Astrocyte (in vitro differentiated cells and primary cell): ENCODE results near the gene ARCN1. TPM values are rescaled to one million over a fixed set of nuclear protein-coding genes. Genes with fewer than 3 reads are reported as not detected.

ENCODE experiments used
- DNase-seq: peaks from one replicate; pipeline ENCODE4 v3.0.0-alpha.2; 2010; ENCODE audit warnings: low read depth
- FAIRE-seq: peaks from 2 replicates; lab custom pipeline; 2011; peaks lifted over from hg19 to GRCh38; lab: Jason Lieb, UNC
- H2AFZ ChIP-seq: 2 replicates; pipeline ENCODE4 v1.6.0; 2012; ENCODE audit warnings: low read depth, low read length, inconsistent platforms
- H3K27ac ChIP-seq: 2 replicates; pipeline ENCODE4 v1.5.1; 2011; ENCODE audit warnings: low read depth, low read length, inconsistent platforms
- H3K27me3 ChIP-seq: 2 replicates; pipeline ENCODE4 v1.6.0; 2011; ENCODE audit warnings: low read length, inconsistent platforms; ENCODE audit not compliant: insufficient read depth
- H3K36me3 ChIP-seq: 2 replicates; pipeline ENCODE4 v1.5.1; 2011; ENCODE audit warnings: low read length, inconsistent platforms; ENCODE audit not compliant: insufficient read depth
- H3K4me1 ChIP-seq: 2 replicates; pipeline ENCODE4 v1.5.1; 2011; ENCODE audit warnings: low read length, inconsistent platforms; ENCODE audit not compliant: insufficient read depth
- H3K4me2 ChIP-seq: 2 replicates; pipeline ENCODE4 v1.6.0; 2012; ENCODE audit warnings: low read length, inconsistent platforms
- H3K4me3 ChIP-seq: 2 replicates; pipeline ENCODE4 v1.5.1; 2011; ENCODE audit warnings: low read depth, mild to moderate bottlenecking, low read length, inconsistent platforms; ENCODE audit not compliant: insufficient read depth
- H3K79me2 ChIP-seq: 2 replicates; pipeline ENCODE4 v1.6.0; 2012; ENCODE audit warnings: mild to moderate bottlenecking, low read length, inconsistent platforms; ENCODE audit not compliant: insufficient read depth
- H3K9ac ChIP-seq: 2 replicates; pipeline ENCODE4 v1.6.0; 2012; ENCODE audit warnings: mild to moderate bottlenecking, low read length, inconsistent platforms
- H3K9me3 ChIP-seq: 2 replicates; pipeline ENCODE4 v1.5.1; 2012; ENCODE audit warnings: low read depth, mild to moderate bottlenecking, low read length, inconsistent platforms; ENCODE audit not compliant: insufficient read depth
- H4K20me1 ChIP-seq: 2 replicates; pipeline ENCODE4 v1.6.0; 2012; ENCODE audit warnings: low read length, inconsistent platforms; ENCODE audit not compliant: insufficient read depth
- H3K27ac Mint-ChIP-seq: one replicate; pipeline ENCODE4 v1.8.0; 2021; ENCODE audit warnings: mild to moderate bottlenecking, mixed read lengths; ENCODE audit not compliant: unreplicated experiment
- H3K27me3 Mint-ChIP-seq: one replicate; pipeline ENCODE4 v1.8.0; 2021; ENCODE audit warnings: low read depth, mixed read lengths; ENCODE audit not compliant: unreplicated experiment
- H3K36me3 Mint-ChIP-seq: one replicate; pipeline ENCODE4 v1.8.0; 2021; ENCODE audit warnings: low read depth, mixed read lengths; ENCODE audit not compliant: unreplicated experiment
- H3K4me1 Mint-ChIP-seq: one replicate; pipeline ENCODE4 v1.8.0; 2021; ENCODE audit warnings: low read depth, mixed read lengths; ENCODE audit not compliant: unreplicated experiment
- H3K4me3 Mint-ChIP-seq: one replicate; pipeline ENCODE4 v1.8.0; 2021; ENCODE audit warnings: mild to moderate bottlenecking, moderate library complexity, mixed read lengths; ENCODE audit not compliant: unreplicated experiment
- H3K9me3 Mint-ChIP-seq: one replicate; pipeline ENCODE4 v1.8.0; 2021; ENCODE audit warnings: mild to moderate bottlenecking, mixed read lengths; ENCODE audit not compliant: unreplicated experiment
- EZH2 ChIP-seq: IDR thresholded peaks from 2 replicates; pipeline ENCODE4 v1.6.1; 2012; ENCODE audit warnings: mild to moderate bottlenecking, low read length, inconsistent platforms; ENCODE audit not compliant: insufficient read depth
- total RNA-seq: library from RNA; stranded (reverse); gene quantifications from 2 replicates; pipeline ENCODE4 v1.2.1, GENCODE V29; 2021
- TF ChIP-seq, protein P1 (sequence below): IDR thresholded peaks from 2 replicates; pipeline ENCODE4 v1.5.1; 2011; ENCODE audit warnings: low read depth, mild to moderate bottlenecking, inconsistent platforms, low read length, moderate library complexity; ENCODE audit not compliant: insufficient read depth

The ARCN1 gene
- total RNA-seq, 1 donor from 2014 or later: 255 TPM

- peak overlapping the region; percentile 69 for H3K27ac Mint-ChIP-seq
- peaks cover 13% of the 10 kb centered on the region for H4K20me1 ChIP-seq
- peaks cover 54% of the 10 kb centered on the region for H3K4me1 ChIP-seq
- H3K9me3 ChIP-seq: no peaks in the 10 kb centered on the region
- peaks cover 69% of the 10 kb centered on the region for H3K4me1 Mint-ChIP-seq
- peaks cover 12% of the 10 kb centered on the region for H3K36me3 Mint-ChIP-seq
- H3K4me2 ChIP-seq: no peak overlapping the region
- peaks cover under 1% of the 10 kb centered on the region for H3K9me3 Mint-ChIP-seq
- H3K9ac ChIP-seq: no peak overlapping the region
- no peak overlapping the region for H3K27ac ChIP-seq
- no peak for DNase-seq
- TF ChIP-seq, protein P1, sequence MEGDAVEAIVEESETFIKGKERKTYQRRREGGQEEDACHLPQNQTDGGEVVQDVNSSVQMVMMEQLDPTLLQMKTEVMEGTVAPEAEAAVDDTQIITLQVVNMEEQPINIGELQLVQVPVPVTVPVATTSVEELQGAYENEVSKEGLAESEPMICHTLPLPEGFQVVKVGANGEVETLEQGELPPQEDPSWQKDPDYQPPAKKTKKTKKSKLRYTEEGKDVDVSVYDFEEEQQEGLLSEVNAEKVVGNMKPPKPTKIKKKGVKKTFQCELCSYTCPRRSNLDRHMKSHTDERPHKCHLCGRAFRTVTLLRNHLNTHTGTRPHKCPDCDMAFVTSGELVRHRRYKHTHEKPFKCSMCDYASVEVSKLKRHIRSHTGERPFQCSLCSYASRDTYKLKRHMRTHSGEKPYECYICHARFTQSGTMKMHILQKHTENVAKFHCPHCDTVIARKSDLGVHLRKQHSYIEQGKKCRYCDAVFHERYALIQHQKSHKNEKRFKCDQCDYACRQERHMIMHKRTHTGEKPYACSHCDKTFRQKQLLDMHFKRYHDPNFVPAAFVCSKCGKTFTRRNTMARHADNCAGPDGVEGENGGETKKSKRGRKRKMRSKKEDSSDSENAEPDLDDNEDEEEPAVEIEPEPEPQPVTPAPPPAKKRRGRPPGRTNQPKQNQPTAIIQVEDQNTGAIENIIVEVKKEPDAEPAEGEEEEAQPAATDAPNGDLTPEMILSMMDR: no peak
- TF ChIP-seq EZH2: no peak
- no peak for FAIRE-seq
- H3K79me2 ChIP-seq: peaks cover 49% of the 10 kb centered on the region
- peak overlapping the region; percentile 41 for H3K4me3 Mint-ChIP-seq
- peaks cover 14% of the 10 kb centered on the region for H3K36me3 ChIP-seq
- no peak overlapping the region for H3K4me3 ChIP-seq
- no peak overlapping the region for H2AFZ ChIP-seq
- no peaks in the 10 kb centered on the region for H3K27me3 ChIP-seq
- H3K27me3 Mint-ChIP-seq: no peaks in the 10 kb centered on the region
Measured at GRCh38 chr11:118614511-118614910, 42.3 kb downstream of the ARCN1 start.

- TF ChIP-seq, protein P1: no peak
- TF ChIP-seq EZH2: no peak
- H3K9me3 Mint-ChIP-seq: peaks cover 3% of the 10 kb centered on the region
- peaks cover 77% of the 10 kb centered on the region for H3K4me1 Mint-ChIP-seq
- Histone ChIP-seq H3K4me3 (no peak overlapping the region), H3K4me1 (peaks cover 54% of the 10 kb centered on the region), H3K27me3 (no peaks in the 10 kb centered on the region), H3K4me2 (peak overlapping the region; percentile 45), H3K27ac (no peak overlapping the region), H2AFZ (no peak overlapping the region), H4K20me1 (peaks cover 13% of the 10 kb centered on the region), H3K9ac (no peak overlapping the region), H3K79me2 (peaks cover 41% of the 10 kb centered on the region), H3K36me3 (peaks cover 14% of the 10 kb centered on the region), H3K9me3 (no peaks in the 10 kb centered on the region)
- no peaks in the 10 kb centered on the region for H3K27me3 Mint-ChIP-seq
- H3K4me3 Mint-ChIP-seq: peak overlapping the region; percentile 77
- peaks cover 15% of the 10 kb centered on the region for H3K36me3 Mint-ChIP-seq
- DNase-seq (peak; percentile 40), FAIRE-seq (no peak)
- H3K27ac Mint-ChIP-seq: peak overlapping the region; percentile 97
Measured at GRCh38 chr11:118615282-118615975, 43.2 kb downstream of the ARCN1 start.

DNA sequence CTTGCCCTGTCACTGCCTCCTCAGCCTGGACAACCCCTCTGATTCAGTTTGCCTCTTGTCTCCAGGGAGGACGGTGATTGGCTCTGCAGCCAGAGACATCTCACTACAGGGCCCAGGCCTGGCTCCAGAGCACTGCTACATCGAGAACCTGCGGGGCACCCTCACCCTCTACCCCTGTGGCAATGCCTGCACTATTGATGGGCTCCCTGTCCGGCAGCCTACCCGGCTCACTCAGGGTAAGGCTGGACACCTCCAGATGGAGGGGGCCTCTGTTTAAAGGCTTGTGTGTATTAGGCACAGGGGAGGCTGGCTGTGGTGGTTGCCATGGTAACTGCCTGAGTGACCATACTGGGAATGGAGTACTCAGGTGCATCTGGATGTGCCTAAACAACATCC lies 43.8 kb downstream of the ARCN1 start:
- Histone ChIP-seq H3K9ac (no peak overlapping the region), H3K4me3 (no peak overlapping the region), H4K20me1 (peaks cover 13% of the 10 kb centered on the region), H3K4me2 (no peak overlapping the region), H3K36me3 (peaks cover 14% of the 10 kb centered on the region), H3K4me1 (peaks cover 54% of the 10 kb centered on the region), H3K27ac (no peak overlapping the region), H3K9me3 (no peaks in the 10 kb centered on the region), H3K27me3 (no peaks in the 10 kb centered on the region), H3K79me2 (peaks cover 41% of the 10 kb centered on the region), H2AFZ (no peak overlapping the region)
- Mint-ChIP-seq H3K4me3 (no peak overlapping the region), H3K36me3 (peaks cover 15% of the 10 kb centered on the region), H3K27ac (peak overlapping the region; percentile 97), H3K9me3 (peaks cover 3% of the 10 kb centered on the region), H3K4me1 (peaks cover 82% of the 10 kb centered on the region), H3K27me3 (no peaks in the 10 kb centered on the region)
- DNase-seq (no peak), FAIRE-seq (no peak)
- TF ChIP-seq, protein P1: no peak
- TF ChIP-seq EZH2: no peak
